ENCODE measurements around the gene VDAC2.
"Not testable (repeated sequence)": the region's sequence is repeated elsewhere in the genome, so short reads cannot be mapped to it uniquely, and the experiment has no call there.

Gene VDAC2

GRCh38 chr10:75210282-75211006 lies at the start of gene VDAC2:
TSS of gene VDAC2 (plus strand) at chr10:75210796. CDS start at chr10:75211159, 363 bp downstream.
- DNase-seq: peak; percentile 73 to 76

GRCh38 chr10:75165684-75166622 lies 44.6 kb upstream of the VDAC2 start:
- no peak for DNase-seq

- no peak for DNase-seq
Observed at GRCh38 chr10:75166623-75166972, 44.0 kb upstream of the VDAC2 start.

- DNase-seq: no peak
Observed at GRCh38 chr10:75168275-75168674, 42.3 kb upstream of the VDAC2 start.

- no peak for DNase-seq
Observed at GRCh38 chr10:75170215-75170614, 40.4 kb upstream of the VDAC2 start.

- no peak for DNase-seq
Observed at GRCh38 chr10:75175046-75175445, 35.5 kb upstream of the VDAC2 start.

GRCh38 chr10:75176046-75176445 lies 34.5 kb upstream of the VDAC2 start:
- DNase-seq: no peak

GRCh38 chr10:75176736-75177135 lies 33.9 kb upstream of the VDAC2 start:
- DNase-seq: no peak

GRCh38 chr10:75179657-75180177 lies 30.9 kb upstream of the VDAC2 start:
- DNase-seq: no peak

GRCh38 chr10:75180592-75180991 lies 30.0 kb upstream of the VDAC2 start:
- no peak for DNase-seq

GRCh38 chr10:75181073-75181472 lies 29.5 kb upstream of the VDAC2 start:
- DNase-seq: no peak

GRCh38 chr10:75186310-75186709 lies 24.3 kb upstream of the VDAC2 start:
- DNase-seq: no peak

- no peak for DNase-seq
Observed at GRCh38 chr10:75187961-75188426, 22.6 kb upstream of the VDAC2 start.

- DNase-seq: not testable (repeated sequence)
Observed at GRCh38 chr10:75188522-75188921, 22.1 kb upstream of the VDAC2 start.

- no peak for DNase-seq
Observed at GRCh38 chr10:75189266-75190096, 21.1 kb upstream of the VDAC2 start.

GRCh38 chr10:75191821-75192568 lies 18.6 kb upstream of the VDAC2 start:
- DNase-seq: no peak

- DNase-seq: not testable (repeated sequence)
Observed at GRCh38 chr10:75194625-75195024, 16.0 kb upstream of the VDAC2 start.

- DNase-seq: no peak
Observed at GRCh38 chr10:75195035-75195763, 15.4 kb upstream of the VDAC2 start.

- no peak for DNase-seq
Observed at GRCh38 chr10:75197066-75197465, 13.5 kb upstream of the VDAC2 start.

GRCh38 chr10:75197906-75198305 lies 12.7 kb upstream of the VDAC2 start:
- no peak for DNase-seq

GRCh38 chr10:75199949-75200348 lies 10.6 kb upstream of the VDAC2 start:
- DNase-seq: not testable (repeated sequence)
